ENCODE measurements around the gene XAGE2.
A peak's percentile ranks its signal among the peaks of the same experiment; 100 is the strongest.
"Not testable (repeated sequence)": the region's sequence is repeated elsewhere in the genome, so short reads cannot be mapped to it uniquely, and the experiment has no call there.

XAGE2 gene

GRCh38 chrX:52368368-52369055 is at the start of gene XAGE2:
Gene XAGE2 (plus strand): TSS chrX:52369021. CDS start chrX:52370015, 994 bp downstream.
- no peak for DNase-seq (ENCODE audit: low read depth)

- no peak for DNase-seq (ENCODE audit: low read depth)
These were observed 31.4 kb upstream of the XAGE2 start for GRCh38 chrX:52337410-52337809.

GRCh38 chrX:52341493-52341892 is 27.3 kb upstream of the XAGE2 start:
- DNase-seq (ENCODE audit: low read depth), result no peak

GRCh38 chrX:52343131-52343530 is 25.7 kb upstream of the XAGE2 start:
- not testable (repeated sequence) for DNase-seq (ENCODE audit: low read depth)

- peak; percentile 14 for DNase-seq (ENCODE audit: low read depth)
These were observed 23.4 kb upstream of the XAGE2 start for GRCh38 chrX:52345402-52345801.

GRCh38 chrX:52346174-52347165 is 22.4 kb upstream of the XAGE2 start:
- DNase-seq (ENCODE audit: low read depth), result no peak

- no peak for DNase-seq (ENCODE audit: low read depth)
These were observed 19.1 kb upstream of the XAGE2 start for GRCh38 chrX:52349681-52350080.

- DNase-seq (ENCODE audit: low read depth), result no peak
These were observed 16.3 kb upstream of the XAGE2 start for GRCh38 chrX:52352551-52352950.

- no peak for DNase-seq (ENCODE audit: low read depth)
These were observed 15.0 kb upstream of the XAGE2 start for GRCh38 chrX:52353838-52354237.

GRCh38 chrX:52355108-52355507 is 13.7 kb upstream of the XAGE2 start:
- DNase-seq (ENCODE audit: low read depth), result no peak

- peak; percentile 16 for DNase-seq (ENCODE audit: low read depth)
These were observed 9.1 kb upstream of the XAGE2 start for GRCh38 chrX:52359614-52360232.

GRCh38 chrX:52361941-52362340 is 6.9 kb upstream of the XAGE2 start:
- no peak for DNase-seq (ENCODE audit: low read depth)

- no peak for DNase-seq (ENCODE audit: low read depth)
These were observed 5.5 kb upstream of the XAGE2 start for GRCh38 chrX:52363247-52363883.

- DNase-seq (ENCODE audit: low read depth), result no peak
These were observed 10.0 kb downstream of the XAGE2 start for GRCh38 chrX:52378870-52379269.

- no peak for DNase-seq (ENCODE audit: low read depth)
These were observed 12.2 kb downstream of the XAGE2 start for GRCh38 chrX:52380993-52381392.

GRCh38 chrX:52410439-52411394 is 41.9 kb downstream of the XAGE2 start:
- no peak for DNase-seq (ENCODE audit: low read depth)

- no peak for DNase-seq (ENCODE audit: low read depth)
These were observed 46.5 kb downstream of the XAGE2 start for GRCh38 chrX:52415304-52415703.

GRCh38 chrX:52416816-52417215 is 48.0 kb downstream of the XAGE2 start:
- DNase-seq (ENCODE audit: low read depth), result no peak

GRCh38 chrX:52420824-52421443 is 52.1 kb downstream of the XAGE2 start:
- peak; percentile 52 for DNase-seq (ENCODE audit: low read depth)

GRCh38 chrX:52422884-52423283 is 54.1 kb downstream of the XAGE2 start:
- peak; percentile 38 for DNase-seq (ENCODE audit: low read depth)

All from stromal cell of bone marrow (primary cell).